HG02798 (cell line): ENCODE data around the gene SIRT2.
A peak's percentile ranks its signal among the peaks of the same experiment; 100 is the strongest.
"Not testable (repeated sequence)": the region's sequence is repeated elsewhere in the genome, so short reads cannot be mapped to it uniquely, and the experiment has no call there.

Experiments
- ATAC-seq: cut with Tn5 transposase; IDR thresholded peaks from one replicate; pipeline ENCODE4 v1.9.1; 2021; ENCODE audit warnings: mild to moderate bottlenecking; ENCODE audit not compliant: unreplicated experiment, poor library complexity

SIRT2 gene

DNA sequence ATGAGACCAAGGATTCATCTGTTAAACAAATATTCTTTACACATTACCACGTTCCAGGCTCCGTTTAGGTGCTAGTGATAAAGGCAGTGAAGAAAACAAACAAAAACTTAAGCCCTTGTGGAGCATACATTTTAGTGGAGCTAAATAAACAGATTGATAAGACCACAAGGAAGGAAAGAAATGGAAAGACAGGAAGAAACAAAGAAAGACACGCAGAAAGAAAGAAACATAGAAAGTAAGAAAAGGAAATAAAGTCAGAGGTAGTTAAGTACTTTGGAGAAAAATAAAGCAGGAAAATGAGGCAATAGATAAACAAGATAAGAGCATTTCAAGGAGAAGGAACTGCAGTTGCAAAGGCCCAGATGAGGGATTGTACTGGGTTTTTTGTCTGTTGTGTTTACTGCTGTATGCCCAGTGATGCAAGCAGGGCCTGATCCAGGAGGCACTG, 1.3 kb upstream of the SIRT2 start:
- no peak for ATAC-seq

DNA sequence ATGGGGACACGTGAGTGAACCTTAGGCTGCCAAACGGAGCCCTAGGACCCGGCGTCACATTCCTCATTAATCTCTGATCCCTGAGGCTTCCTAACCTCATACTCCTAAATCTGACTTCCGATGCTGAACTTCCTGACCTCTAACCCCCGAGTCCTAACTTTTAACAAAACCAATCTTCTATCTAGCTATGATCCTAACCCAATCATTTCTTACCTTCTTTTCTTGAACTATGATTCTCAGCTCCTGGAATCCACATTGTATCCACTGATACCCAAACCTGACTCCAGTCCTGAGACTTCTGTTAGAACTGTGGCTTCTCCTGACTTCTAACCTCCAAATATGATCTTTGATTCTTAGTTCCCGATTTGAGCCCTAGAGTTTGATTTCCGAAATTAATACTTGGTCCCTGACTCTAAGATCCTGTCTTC, 798 bp upstream of the SIRT2 start:
- ATAC-seq, result no peak

DNA sequence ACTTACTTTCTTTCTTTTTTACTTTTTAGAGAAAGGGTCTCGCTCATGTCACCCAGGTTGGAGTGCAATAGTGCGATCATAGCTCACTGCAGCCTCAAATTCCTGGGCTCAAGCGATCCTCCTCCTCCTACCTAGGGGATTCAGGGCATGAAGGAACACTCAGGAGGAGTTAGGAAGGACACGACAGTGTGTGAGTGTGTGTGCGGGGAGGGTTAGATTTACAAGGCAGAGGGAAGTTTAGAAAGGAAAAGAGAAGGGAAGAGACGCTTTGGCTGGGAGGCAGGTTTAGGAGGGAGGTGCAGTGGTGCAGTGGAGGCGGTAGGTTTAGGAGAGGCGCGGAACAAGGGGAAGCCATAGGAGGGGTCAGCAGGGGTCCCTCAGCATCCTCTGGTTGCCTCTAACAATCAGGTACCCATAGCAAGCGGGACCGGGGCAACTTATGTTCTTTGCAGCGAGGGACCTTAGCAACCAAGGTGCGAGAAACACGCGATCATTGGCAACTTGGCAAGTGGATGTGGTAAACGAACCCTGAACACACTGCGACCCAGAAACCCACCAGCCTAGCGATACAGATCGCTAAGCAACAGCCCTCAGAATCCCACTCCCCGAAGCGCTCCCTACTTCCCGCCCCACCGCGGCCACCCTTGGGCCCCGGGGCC, 501 bp downstream of the SIRT2 start:
- no peak for ATAC-seq

DNA sequence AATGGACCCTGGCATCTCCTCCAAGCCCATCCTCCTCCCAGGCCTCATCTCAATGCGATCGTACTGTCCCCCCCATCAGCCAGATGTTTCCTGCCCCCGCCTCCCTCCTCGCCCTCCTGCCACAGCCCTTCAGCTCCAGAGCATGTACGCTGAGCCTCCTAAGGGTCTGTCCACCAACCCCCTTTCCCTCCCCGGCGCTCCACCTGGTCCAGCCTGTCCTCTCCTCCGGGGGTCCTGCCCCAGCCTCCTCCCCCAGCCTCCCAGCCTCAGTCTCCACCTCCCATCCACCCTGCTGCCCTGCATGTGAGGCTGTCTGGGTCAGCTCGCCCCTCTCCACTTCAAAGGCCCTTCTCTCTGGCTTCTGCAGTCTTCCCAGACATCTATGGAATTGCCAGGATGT, 4.5 kb downstream of the SIRT2 start:
- ATAC-seq, result no peak

DNA sequence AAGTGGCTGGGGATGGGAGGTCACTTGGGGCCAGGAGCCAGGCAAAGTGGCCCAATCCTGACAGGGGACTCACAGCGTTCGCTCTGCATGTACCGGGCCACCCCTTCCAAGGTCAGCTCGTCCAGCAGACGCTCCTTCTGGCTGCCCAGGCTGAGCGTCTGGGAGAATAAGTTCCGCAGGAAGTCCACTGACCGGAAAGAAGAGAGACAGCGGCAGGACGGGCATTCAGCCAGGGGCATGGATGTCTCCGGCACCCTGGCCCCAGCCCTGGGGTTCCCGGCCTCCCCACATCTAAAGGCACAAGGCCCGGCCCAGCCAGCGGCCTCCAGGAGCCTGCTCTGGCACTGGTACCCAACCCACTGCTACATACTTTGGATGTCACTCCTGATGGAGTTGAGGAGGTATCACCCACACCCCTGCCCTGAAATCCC, 6.1 kb downstream of the SIRT2 start:
- ATAC-seq, result no peak

DNA sequence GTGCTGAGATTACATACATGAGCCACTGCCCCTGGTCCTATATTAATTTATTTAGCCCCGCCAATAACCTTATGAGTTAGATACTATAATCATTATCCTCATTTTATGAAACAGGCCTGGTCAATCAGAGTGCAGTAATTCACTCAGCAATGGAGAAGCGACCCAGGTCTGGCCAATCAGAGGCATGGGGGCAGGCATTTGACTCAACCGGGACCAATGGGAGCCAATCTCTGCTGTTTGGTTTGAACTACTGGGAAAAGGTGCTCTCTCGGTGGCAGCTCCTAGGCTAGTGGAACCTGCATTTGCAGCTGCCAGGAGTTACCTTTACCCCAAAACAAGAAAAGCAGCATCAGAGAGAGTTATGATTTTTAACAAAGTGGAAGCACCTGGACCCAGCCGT, 6.6 kb downstream of the SIRT2 start:
- ATAC-seq, result no peak

DNA sequence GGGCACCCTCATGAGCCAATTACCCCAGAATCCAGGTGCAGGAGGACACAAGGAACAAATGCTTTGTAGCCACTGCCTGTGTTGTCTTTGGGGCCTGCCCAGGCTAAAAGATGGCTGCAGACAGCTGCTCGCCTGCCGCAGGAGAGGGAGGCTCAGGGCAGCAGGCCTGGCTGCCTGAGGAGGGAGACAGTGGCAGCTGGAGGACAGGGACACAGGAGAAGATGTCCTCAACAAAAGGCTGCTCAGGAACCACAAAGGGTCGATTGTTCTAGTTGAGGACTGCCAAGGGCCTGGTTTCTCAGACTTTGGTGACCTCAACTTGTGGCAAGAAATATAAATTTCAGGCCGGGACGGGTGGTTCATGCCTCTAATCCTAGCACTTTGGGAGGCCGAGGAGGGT, 7.6 kb downstream of the SIRT2 start:
- no peak for ATAC-seq

DNA sequence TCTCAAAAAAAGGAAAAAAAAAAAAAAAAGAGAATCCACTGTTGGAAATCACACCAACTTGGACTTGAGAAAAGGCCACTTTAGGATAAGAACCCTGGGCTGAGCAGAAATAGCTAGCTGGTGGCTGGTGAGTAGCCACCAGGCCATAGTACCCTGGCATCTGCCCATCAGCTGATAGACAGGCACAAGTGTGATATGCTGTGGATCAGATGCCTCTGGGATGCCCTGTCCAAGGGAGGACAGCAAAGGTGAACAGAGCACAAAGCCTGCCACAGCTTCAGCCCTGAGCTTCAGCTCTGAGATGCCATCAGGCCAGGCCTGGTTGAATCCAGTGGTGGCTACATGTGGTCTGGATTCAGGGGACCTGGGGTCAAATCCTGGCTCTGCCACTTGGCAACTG, 8.7 kb downstream of the SIRT2 start:
- ATAC-seq, result no peak

DNA sequence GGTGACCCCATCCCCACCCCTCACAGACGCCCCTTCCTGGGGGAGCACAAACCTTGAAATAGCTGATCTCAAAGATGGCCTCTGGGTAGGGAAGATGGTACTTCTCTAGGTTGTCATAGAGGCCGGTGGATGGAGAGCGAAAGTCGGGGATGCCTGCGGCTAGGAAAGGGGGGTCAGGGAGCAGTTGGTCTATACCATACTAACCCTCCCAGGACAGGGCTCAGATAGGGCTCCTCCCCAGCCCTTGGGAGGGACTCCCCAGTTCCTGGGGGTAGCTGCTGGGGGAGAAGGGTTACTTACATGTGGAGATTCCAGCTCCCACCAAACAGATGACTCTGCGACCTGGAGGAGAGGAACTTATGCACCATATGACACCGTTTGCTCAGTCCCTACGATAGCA, 9.6 kb downstream of the SIRT2 start:
- ATAC-seq, result no peak

DNA sequence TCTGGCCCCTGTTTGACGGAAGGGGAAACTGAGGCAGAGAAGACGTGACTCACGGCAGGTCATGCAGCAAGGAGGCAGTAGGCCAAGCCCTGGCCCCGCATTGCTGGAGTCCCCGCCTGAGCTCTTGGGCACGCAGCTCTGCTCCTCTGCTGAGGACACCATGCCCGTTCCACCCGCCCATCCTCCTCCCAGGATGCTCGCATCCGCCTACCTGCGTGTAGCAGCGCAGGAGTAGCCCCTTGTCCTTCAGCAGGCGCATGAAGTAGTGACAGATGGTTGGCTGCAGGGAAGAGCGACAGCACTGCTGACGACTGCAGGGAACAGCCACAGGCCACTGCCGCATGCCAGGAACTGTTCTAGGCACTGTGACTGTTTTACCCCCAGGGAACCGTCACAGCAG, 10.5 kb downstream of the SIRT2 start:
- no peak for ATAC-seq

DNA sequence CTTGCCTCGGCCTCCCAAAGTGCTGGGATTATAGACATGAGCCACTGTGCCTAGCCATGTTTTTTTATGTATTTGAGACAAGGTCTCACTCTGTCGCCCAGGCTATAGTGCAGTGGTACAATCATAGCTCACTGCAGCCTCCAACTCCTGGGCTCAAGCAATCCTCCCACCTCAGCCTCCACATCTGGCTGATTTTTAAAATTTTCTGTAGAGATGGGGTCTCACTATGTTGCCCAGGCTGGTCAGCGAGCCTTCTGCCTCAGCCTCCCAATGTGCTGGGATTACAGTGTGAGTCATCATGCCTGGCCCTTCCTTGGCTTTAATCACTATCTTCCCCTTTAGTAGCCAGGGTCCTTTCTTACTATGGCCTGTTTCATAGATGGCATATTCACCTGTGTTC, 14.7 kb downstream of the SIRT2 start:
- ATAC-seq, result not testable (repeated sequence)

DNA sequence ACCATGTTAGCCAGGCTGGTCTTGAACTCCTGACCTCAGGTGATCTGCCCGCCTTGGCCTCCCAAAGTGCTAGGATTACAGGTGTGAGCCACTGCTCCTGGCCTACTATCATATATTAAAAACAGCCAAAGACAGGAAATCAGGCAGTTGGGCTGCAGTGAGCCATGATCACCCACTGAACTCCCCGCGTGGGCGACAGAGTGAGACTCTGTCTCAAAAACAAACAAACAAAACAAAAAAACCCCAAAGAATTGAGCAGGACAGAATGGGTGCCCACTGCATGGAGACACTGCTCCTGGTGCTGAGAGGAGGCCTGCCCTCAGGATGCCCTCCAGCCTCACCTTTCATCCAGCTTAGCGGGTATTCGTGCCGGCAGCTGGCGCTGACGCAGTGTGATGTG, 16.1 kb downstream of the SIRT2 start:
- ATAC-seq, result no peak

DNA sequence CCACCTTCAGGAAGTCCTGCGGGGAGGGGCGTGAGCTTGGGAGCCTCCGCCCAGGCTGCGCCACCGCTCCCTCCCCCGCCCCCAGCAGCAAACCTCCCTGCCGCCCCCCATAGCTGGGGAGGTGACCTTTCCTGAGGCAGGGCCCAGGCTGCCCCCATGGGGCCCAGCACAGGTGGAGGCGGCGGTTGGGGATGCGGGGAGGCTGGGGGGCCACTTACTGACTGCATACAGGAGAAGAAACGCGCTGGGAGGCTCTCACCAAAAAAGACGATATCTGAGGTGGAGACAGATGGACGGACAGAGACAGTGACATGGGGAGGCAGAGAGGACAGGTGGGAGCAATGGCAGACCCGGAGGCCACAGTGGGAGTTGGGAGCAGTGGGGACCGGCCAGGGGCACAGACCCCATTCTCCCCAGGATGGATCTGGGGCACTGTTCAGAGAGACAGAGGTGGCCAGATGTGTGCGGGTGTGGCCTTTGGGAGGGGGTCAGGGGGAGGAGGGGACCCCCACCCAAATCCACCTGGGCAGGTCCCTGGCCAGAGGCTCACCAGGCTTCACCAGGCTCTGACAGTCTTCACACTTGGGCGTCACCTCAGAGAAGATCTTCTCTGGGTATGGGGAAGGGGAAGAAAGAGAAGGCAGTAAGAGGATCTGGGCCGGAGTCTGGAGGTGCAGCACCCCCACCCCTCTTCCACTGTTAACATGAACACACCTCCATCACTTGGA, 18.4 kb downstream of the SIRT2 start:
- no peak for ATAC-seq

DNA sequence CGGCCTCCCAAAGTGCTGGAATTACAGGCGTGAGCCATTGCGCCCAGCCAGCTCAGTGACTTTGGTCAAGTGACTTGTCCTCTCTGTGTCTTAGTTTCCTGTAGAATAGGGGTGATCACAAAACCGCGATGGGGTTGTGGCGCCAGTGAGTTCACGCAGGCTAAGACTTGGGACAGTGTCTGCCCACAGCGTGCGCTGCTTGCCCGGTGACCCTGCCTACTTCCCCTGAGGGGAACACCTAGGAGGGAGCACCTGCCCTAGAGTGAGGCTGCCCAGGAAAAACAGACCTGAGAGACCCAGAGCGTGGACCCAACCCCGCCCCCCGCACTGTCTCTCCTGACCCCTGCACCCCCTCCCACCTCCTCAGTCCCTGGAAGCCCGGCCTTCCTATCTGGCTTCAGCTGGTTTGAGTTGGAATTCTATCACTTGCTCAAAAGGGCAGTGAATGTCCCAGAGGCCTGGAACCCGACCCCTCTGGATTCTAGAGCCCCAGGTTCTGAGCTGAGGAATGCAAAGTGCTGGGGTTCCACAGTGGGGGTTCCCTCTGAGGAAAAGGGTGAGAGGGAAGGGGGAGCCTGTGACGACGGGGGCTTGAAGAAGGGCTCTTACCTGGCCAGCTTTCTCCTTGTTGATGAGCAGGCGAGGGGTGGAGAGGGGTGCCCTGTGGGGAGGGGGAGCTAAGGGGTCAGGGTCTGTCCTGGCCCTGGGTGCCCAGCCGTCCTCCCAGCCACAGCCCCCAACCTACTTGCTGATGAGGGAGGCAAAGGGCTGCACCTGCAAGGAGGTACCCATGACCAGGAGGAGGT, 19.1 kb downstream of the SIRT2 start:
- no peak for ATAC-seq

DNA sequence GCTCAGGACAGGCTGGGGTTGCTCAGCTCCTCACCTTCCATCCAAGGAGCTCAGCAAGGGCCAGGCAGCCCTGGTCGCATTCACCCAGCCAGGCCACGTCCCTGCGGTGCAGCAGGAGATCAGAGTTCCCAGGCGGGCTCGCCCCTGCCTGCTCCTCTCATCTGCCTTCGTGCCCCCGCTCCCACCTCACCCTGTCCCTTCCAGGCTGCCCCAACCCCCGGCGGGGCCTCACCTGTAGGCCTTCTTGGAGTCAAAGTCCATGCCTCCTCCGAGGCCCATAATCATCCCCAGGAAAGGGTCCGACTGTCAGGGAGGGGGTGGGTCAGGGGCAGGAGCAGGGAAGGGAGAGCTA, 20.0 kb downstream of the SIRT2 start:
- ATAC-seq, result no peak

DNA sequence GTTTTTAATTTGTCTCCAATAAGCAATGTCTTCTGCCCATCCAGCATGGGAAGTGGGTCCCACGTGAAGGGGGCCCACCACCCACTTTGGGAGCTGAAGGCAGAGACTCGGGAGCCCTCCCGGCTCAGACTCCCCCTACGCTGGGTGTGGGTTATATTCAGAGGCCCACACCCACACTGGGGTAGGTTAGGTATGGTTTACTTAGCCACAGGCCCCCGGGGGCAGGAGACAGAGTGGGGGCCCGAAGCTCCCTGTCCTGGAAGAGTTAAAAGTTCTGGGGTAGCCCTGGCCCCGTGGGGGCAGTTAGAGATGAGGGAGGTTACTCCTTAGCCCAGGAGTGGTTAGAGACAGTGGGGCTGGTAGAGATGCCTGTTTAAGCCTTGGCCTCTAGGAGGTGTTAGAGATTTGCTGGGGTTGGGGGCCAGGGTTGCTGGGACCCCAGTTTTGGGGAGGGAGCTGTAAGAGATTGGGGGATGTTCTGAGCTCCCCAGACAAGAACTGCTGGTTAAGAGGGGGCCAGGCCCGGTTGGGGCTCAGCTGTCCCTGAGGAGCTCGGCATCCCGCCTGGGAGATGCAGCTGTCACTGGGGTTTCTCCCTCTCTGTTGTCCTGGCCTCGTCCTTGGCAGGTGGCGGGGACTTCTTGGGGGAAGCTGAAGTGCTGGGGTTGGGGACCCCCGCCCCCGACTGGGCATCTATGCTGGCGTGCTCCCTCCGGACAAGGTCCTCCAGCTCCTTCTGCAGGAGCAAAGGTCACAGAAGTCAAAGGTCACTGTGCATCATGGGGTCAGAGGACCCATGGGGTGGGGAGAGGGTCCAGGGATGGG, 20.6 kb downstream of the SIRT2 start:
- ATAC-seq, result no peak

DNA sequence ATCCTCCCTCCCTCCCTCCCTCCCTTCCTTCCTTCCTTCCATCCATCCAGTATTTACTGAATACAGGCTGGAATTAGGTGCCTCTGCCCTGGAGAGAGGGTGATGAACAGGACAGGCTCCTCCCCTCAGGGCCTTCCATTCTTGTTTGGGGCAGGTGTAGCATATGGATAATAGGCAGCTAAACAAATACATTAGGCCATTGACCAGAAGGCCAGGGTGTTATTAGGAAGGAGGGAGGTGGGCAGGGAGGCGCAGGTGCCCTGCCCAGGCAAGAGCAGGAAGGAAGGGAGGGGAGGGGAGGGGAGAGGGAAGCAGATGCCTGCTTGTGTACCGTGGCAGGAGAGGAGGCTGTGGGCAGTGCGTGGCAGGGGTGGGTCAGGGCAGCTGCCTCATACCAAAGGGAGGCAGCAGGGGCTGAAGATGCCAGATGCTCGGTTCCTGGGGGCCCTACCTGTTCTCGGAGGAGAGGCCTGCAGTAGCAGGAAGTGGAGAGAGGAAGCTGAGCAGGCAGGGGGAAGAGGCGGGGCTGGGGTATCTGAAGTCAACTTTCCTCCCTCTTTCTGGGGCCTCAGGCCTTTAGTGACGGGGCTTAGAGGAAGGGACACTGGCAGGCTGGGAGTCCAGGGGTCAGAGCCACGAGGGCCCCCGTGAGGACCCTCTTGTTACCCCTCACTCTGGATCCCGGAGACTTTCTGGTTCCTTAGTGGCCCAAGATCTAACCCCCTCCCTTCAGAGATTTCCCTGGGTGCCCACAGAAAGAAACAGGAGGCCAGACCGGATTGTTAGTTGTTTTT, 21.4 kb downstream of the SIRT2 start, which contains the start of gene RINL:
Gene RINL, minus strand, starts transcription at position 495 of the 794 bp plus-strand sequence. CDS start 1,533 bp downstream, outside the sequence.
- peak; percentile 51 for ATAC-seq

DNA sequence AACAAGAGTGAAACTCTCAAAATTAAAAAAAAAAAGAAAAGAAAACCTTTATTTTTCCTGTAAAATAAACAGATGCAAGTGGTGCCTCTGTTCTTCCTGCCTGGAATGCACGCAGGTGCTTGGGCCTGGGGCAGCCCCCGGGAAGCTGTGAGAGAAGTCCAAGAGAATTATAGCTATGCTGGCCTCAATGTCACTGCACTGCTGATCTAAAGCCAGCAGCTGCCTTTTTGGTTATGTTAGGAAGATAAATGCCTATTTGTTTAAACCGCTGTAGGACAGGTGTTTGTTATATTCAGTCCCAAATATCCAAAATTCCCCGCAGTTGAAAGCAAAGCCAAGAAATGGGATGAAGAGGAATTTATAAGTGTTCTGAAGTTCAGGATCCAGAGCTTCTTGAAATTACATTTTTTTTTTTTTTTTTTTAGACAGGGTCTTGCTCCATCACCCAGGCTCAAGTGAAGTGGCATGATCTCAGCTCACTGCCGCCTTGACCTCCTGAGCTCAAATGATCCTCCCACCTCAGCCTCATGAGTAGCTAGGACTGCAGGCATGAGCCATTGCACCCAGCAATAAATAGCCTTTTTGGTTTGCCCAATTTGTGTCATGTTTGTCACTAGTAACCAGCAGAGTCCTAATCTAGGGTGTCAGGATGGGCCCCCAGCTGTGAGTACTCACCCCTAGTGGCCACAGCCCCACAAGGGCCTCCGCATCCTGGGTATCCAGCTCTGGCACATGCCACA, 23.6 kb downstream of the SIRT2 start:
- no peak for ATAC-seq

DNA sequence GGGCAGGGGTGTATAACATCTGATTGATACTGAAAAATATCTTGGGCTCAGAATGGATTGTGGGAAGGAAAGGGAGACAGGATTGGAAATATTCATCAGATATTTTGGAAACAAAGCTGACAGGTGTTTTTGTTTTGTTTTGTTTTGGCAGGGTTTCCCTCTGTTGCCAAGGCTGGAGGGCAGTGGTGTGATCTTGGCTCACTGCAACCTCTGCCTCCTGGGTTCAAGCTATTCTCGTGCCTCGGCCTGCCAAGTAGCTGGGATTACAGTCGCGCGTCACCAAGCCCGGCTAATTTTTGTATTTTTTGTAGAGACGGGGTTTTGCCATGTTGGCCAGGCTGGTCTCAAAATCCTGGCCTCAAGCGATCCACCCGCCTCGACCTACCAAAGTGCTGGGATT, 26.0 kb downstream of the SIRT2 start:
- not testable (repeated sequence) for ATAC-seq
